K562 (cell line): ENCODE results near the gene DCN. TPM values are rescaled to one million over a fixed set of nuclear protein-coding genes. Genes with fewer than 3 reads are reported as not detected.

Experiments
- ATAC-seq: fragments of 200-7000 bp; cut with Tn5 transposase; 3 replicates; pipeline ENCODE4 v1.9.1; 2020; ENCODE audit warnings: moderate library complexity
- BruUV-seq: library from RNA; stranded (reverse); fragments of 400-500 nt; replicated peaks from 2 replicates; lab custom pipeline; 2021; lab: Mats Ljungman, UMichigan
- CTCF ChIA-PET: fragments of 300-600 bp; formaldehyde crosslinking; extraction: SDS; loops from one replicate; lab custom pipeline; 2021; ENCODE audit warnings: low intra/inter-chr PET ratio; lab: Yijun Ruan, JAX
- POLR2A ChIA-PET: fragments of 300-600, 350-650 bp; sonication (Branson Sonifier 250); formaldehyde crosslinking; extraction: SDS; loops from one replicate; lab custom pipeline; 2021; ENCODE audit warnings: antibody characterized with exemption, inconsistent platforms; lab: Yijun Ruan, JAX
- DNase-seq, 4 experiments: peaks; one replicate each; pipeline versions ENCODE4 v3.0.0 to v3.0.0-alpha.2; 2011 to 2018; ENCODE audit warnings: low spot score in 3 of 4, mixed read lengths in 3 of 4; ENCODE audit errors: extremely low read depth in 1 of 4
- FAIRE-seq: peaks from 2 replicates; lab custom pipeline; 2011; peaks lifted over from hg19 to GRCh38; lab: Jason Lieb, UNC
- H2AFZ ChIP-seq: 2 replicates; pipeline ENCODE4 v1.6.0; 2011; ENCODE audit warnings: low read depth, low read length, control low read depth, inconsistent platforms
- H3K27ac ChIP-seq: fragments of 200-600 bp; 3 replicates; pipeline ENCODE4 v1.8.0; 2011; ENCODE audit warnings: low read depth, mild to moderate bottlenecking, control low read depth, inconsistent platforms, low read length, moderate library complexity, mixed read lengths; ENCODE audit errors: extremely low read depth
- H3K27me3 ChIP-seq, 2 experiments: fragments of 300-600 bp in 1 of 2; 2 replicates in 1 of 2; 3 replicates in 1 of 2; pipeline versions ENCODE4 v1.6.0 to v1.8.0; 2011; ENCODE audit warnings: inconsistent platforms in 2 of 2, low read length in 2 of 2, mild to moderate bottlenecking in 1 of 2, mixed read lengths in 1 of 2, moderate library complexity in 1 of 2; ENCODE audit not compliant: control insufficient read depth in 2 of 2, insufficient read depth in 2 of 2
- H3K36me3 ChIP-seq: fragments of 300-600 bp; 3 replicates; pipeline ENCODE4 v1.8.0; 2011; ENCODE audit warnings: mild to moderate bottlenecking, low read length, inconsistent platforms; ENCODE audit not compliant: control insufficient read depth, insufficient read depth
- H3K4me1 ChIP-seq, 2 experiments: fragments of 200-600 bp in 1 of 2; replicated peaks in 1 of 2; 2 replicates in 1 of 2; 3 replicates in 1 of 2; pipeline versions ENCODE4 v1.5.1 to v1.8.0; 2011; ENCODE audit warnings: inconsistent platforms in 2 of 2, low read length in 2 of 2, mild to moderate bottlenecking in 1 of 2, mixed read lengths in 1 of 2, moderate library complexity in 1 of 2; ENCODE audit not compliant: control insufficient read depth in 2 of 2, insufficient read depth in 2 of 2
- H3K4me2 ChIP-seq: 2 replicates; pipeline ENCODE4 v1.6.1; 2011; ENCODE audit warnings: low read length, control low read depth, inconsistent platforms, mixed read lengths; ENCODE audit not compliant: insufficient read depth
- H3K4me3 ChIP-seq: fragments of 200-600 bp; sonication (generic), shearing (Covaris generic); 2 replicates; pipeline ENCODE4 v1.5.1; 2016; ENCODE audit warnings: control low read depth, inconsistent platforms
- H3K79me2 ChIP-seq: fragments of 200-600 bp; 3 replicates; pipeline ENCODE4 v1.8.0; 2011; ENCODE audit warnings: low read length, inconsistent platforms; ENCODE audit not compliant: control insufficient read depth, insufficient read depth
- H3K9ac ChIP-seq, 2 experiments: 2 replicates each; pipeline versions ENCODE4 v1.6.0 to v1.6.1; 2011; ENCODE audit warnings: low read depth in 2 of 2, low read length in 2 of 2, control low read depth in 1 of 2, inconsistent platforms in 1 of 2, mild to moderate bottlenecking in 1 of 2, mixed read lengths in 1 of 2; ENCODE audit not compliant: insufficient read depth in 1 of 2
- H3K9me1 ChIP-seq: one replicate; pipeline ENCODE4 v1.6.0; 2011; ENCODE audit warnings: inconsistent platforms, mild to moderate bottlenecking, low read length, moderate library complexity; ENCODE audit not compliant: control insufficient read depth, insufficient read depth
- H3K9me3 ChIP-seq: replicated peaks from 2 replicates; pipeline ENCODE4 v1.5.1; 2011; ENCODE audit warnings: low read depth, low read length, inconsistent platforms; ENCODE audit not compliant: control insufficient read depth, insufficient read depth
- H4K20me1 ChIP-seq: replicated peaks from 2 replicates; pipeline ENCODE4 v1.6.1; 2011; ENCODE audit warnings: low read length, inconsistent platforms, mixed read lengths; ENCODE audit not compliant: control insufficient read depth, insufficient read depth
- ATF4 ChIP-seq: fragments of 450-650 bp; formaldehyde crosslinking; IDR thresholded peaks from 2 replicates; pipeline ENCODE4 v1.4.0; 2022; ENCODE audit warnings: mild to moderate bottlenecking, moderate library complexity
- CBX3 ChIP-seq, 2 experiments: IDR thresholded peaks; 1 replicate in 1 of 2; 2 replicates in 1 of 2; pipeline ENCODE4 v1.6.1; 2012; ENCODE audit warnings: inconsistent platforms in 2 of 2, low read length in 2 of 2, borderline replicate concordance in 1 of 2, control low read depth in 1 of 2
- FOXO4 ChIP-seq: fragments of 450-650 bp; formaldehyde crosslinking; IDR thresholded peaks from 2 replicates; pipeline ENCODE4 v1.4.0; 2020; ENCODE audit warnings: mild to moderate bottlenecking, moderate library complexity
- PHB ChIP-seq: fragments of 250-450 bp; sonication (Bioruptor Pico); IDR thresholded peaks from 2 replicates; pipeline ENCODE4 v1.5.0; 2021
- SAFB ChIP-seq: fragments of 200-400 bp; formaldehyde crosslinking; IDR thresholded peaks from 2 replicates; pipeline ENCODE4 v1.6.1; 2017; ENCODE audit warnings: low read depth, low read length, borderline replicate concordance
- TCF7 ChIP-seq: sonication (generic); IDR thresholded peaks from 2 replicates; pipeline ENCODE4 v1.6.1; 2016; ENCODE audit warnings: antibody characterized with exemption, borderline replicate concordance
- ZNF561 ChIP-seq: fragments of 450-650 bp; formaldehyde crosslinking; conservative IDR thresholded peaks from 2 replicates; pipeline ENCODE4 v1.4.0; 2020; ENCODE audit warnings: mild to moderate bottlenecking, moderate library complexity
- ZNF785 ChIP-seq: fragments of 250-450 bp; sonication (Bioruptor Pico); IDR thresholded peaks from 2 replicates; pipeline ENCODE4 v1.4.0; 2020; ENCODE audit warnings: mild to moderate bottlenecking
- WGBS: fragments of 100-300 bp; shearing (Covaris generic); methylation state at CpG from one replicate; pipeline ENCODE4 v1.1.6; 2016; ENCODE audit warnings: low coverage, mixed read lengths; ENCODE audit not compliant: insufficient coverage; ENCODE audit errors: missing lambda C conversion rate; 5-methylcytosine and 5-hydroxymethylcytosine counted together
- in situ Hi-C: fragments of 300-500 bp; cut with MboI; formaldehyde crosslinking; loops from 4 replicates; pipeline ENCODE4 v1.15.0; 2018; ENCODE audit warnings: inconsistent platforms, mixed read lengths
- intact Hi-C: fragments of 100-400 bp; cut with micrococcal nuclease; formaldehyde crosslinking; loops from 2 replicates; pipeline ENCODE4 v1.14.2; 2022
- polyA plus RNA-seq, 8 experiments: library from polyadenylated mRNA; depleted of rRNA in 4 of 8; stranded (reverse) in 5 of 8; unstranded in 3 of 8; fragments of >200 nt; fragmentation: Nextera tagmentation in 2 of 8; fragmentation: Illumina TruSeq in 1 of 8; extraction: Ambion mirVana in 2 of 8; extraction: Trizol in 1 of 8; gene quantifications; 2 replicates each; pipeline versions ENCODE4 v1.2.1 to v1.2.3, GENCODE V29; 2011 to 2014; ENCODE audit warnings: inconsistent platforms in 1 of 8, missing spikeins in 1 of 8
- total RNA-seq, 7 experiments: library from RNA; depleted of rRNA in 6 of 7; stranded (reverse); fragments of >200 nt in 6 of 7; fragmentation: Illumina TruSeq in 2 of 7; extraction: Trizol in 2 of 7; gene quantifications; 2 replicates each; pipeline versions ENCODE4 v1.2.1 to v1.2.3, GENCODE V29; 2011 to 2021; ENCODE audit warnings: low replicate concordance in 1 of 7

Gene DCN
- total and polyA plus RNA-seq, 9 of the 15 experiments (the other 6 are each of a cell fraction or from before 2014, with no cell fraction given): 0.08 to 2.4 (median 0.31) TPM; not detected in 1

- FAIRE-seq: no peak
- Histone ChIP-seq H3K27me3 (no peaks in the 10 kb centered on the region), H3K27ac (no peak overlapping the region), H2AFZ (no peak overlapping the region), H3K9me1 (no peaks in the 10 kb centered on the region), H3K4me3 (no peak overlapping the region), H3K4me2 (no peak overlapping the region), H3K9me3 (no peaks in the 10 kb centered on the region), H4K20me1 (no peaks in the 10 kb centered on the region), H3K4me1 (no peaks in the 10 kb centered on the region), H3K9ac (no peak overlapping the region), H3K79me2 (no peaks in the 10 kb centered on the region), H3K36me3 (no peaks in the 10 kb centered on the region)
- intact Hi-C loops (no loop called here), in situ Hi-C loops (no loop called here)
- POLR2A ChIA-PET: no interaction called here
- BruUV-seq: no TSS peak
- no peak for DNase-seq
- WGBS: 2% methylated on average over 5 of the region's 5 CpGs
- CTCF ChIA-PET: no interaction called here
- ATAC-seq: no peak
- TF ChIP-seq ZNF561 (CRISPR knock-in tag): no peak
- TF ChIP-seq FOXO4 (CRISPR knock-in tag): no peak
- no peak for TF ChIP-seq SAFB
- TF ChIP-seq PHB (CRISPR knock-in tag): no peak
- TF ChIP-seq CBX3 (IDR thresholded peaks at IDR 0.05; ENCODE audit: borderline replicate concordance in 1 of 2, low read length in 2 of 2): no peak
- TF ChIP-seq ATF4 (CRISPR knock-in tag): no peak
- TF ChIP-seq TCF7: no peak
- TF ChIP-seq ZNF785 (CRISPR knock-in tag): no peak
These were observed 59.2 kb downstream of the DCN start for GRCh38 chr12:91123236-91123916.
